SIG-M5 treated with dmso at 0.1 percent for 504 hours (cell line): Measurements from ENCODE around the gene PANK1.
"Not testable (repeated sequence)": the region's sequence is repeated elsewhere in the genome, so short reads cannot be mapped to it uniquely, and the experiment has no call there.

ENCODE experiments used
- DNase-seq: peaks from one replicate; lab custom pipeline; 2025; ENCODE audit not compliant: unreplicated experiment; lab: John Stamatoyannopoulos, UW

PANK1 gene

GRCh38 chr10:89622151-89622550 lies 22.9 kb downstream of the PANK1 start:
- DNase-seq, result no peak

GRCh38 chr10:89621438-89621837 lies 23.6 kb downstream of the PANK1 start:
- DNase-seq, result no peak

GRCh38 chr10:89620296-89620695 lies 24.7 kb downstream of the PANK1 start:
- DNase-seq, result not testable (repeated sequence)

- DNase-seq, result no peak
These were observed 29.2 kb downstream of the PANK1 start for GRCh38 chr10:89615824-89616223.

GRCh38 chr10:89615112-89615511 lies 29.9 kb downstream of the PANK1 start:
- no peak for DNase-seq

- no peak for DNase-seq
These were observed 31.5 kb downstream of the PANK1 start for GRCh38 chr10:89613582-89613981.

- DNase-seq, result no peak
These were observed 33.8 kb downstream of the PANK1 start for GRCh38 chr10:89611282-89611681.

- no peak for DNase-seq
These were observed 35.2 kb downstream of the PANK1 start for GRCh38 chr10:89609833-89610346.

- no peak for DNase-seq
These were observed 40.8 kb downstream of the PANK1 start for GRCh38 chr10:89604200-89604599.

- DNase-seq, result no peak
These were observed 42.1 kb downstream of the PANK1 start for GRCh38 chr10:89602919-89603318.

- no peak for DNase-seq
These were observed 43.2 kb downstream of the PANK1 start for GRCh38 chr10:89601728-89602361.

- DNase-seq, result no peak
These were observed 45.0 kb downstream of the PANK1 start for GRCh38 chr10:89600041-89600440.

GRCh38 chr10:89593043-89593442 lies 52.0 kb downstream of the PANK1 start:
- DNase-seq, result no peak

GRCh38 chr10:89592539-89592938 lies 52.5 kb downstream of the PANK1 start:
- no peak for DNase-seq

GRCh38 chr10:89591796-89592271 lies 53.2 kb downstream of the PANK1 start:
- no peak for DNase-seq

- no peak for DNase-seq
These were observed 53.8 kb downstream of the PANK1 start for GRCh38 chr10:89591111-89591795.

- DNase-seq, result no peak
These were observed 54.7 kb downstream of the PANK1 start for GRCh38 chr10:89590326-89590725.

GRCh38 chr10:89589101-89589720 lies 55.8 kb downstream of the PANK1 start:
- DNase-seq, result no peak

- DNase-seq, result no peak
These were observed 56.4 kb downstream of the PANK1 start for GRCh38 chr10:89588671-89589070.

- DNase-seq, result no peak
These were observed 63.0 kb downstream of the PANK1 start for GRCh38 chr10:89582022-89582421.

GRCh38 chr10:89580243-89580642 lies 64.8 kb downstream of the PANK1 start:
- no peak for DNase-seq

GRCh38 chr10:89576696-89577095 lies 68.3 kb downstream of the PANK1 start:
- DNase-seq, result no peak
